HL-60 (cell line): ENCODE measurements around the gene CNNM1.

Source experiments
- DNase-seq, 2 experiments: peaks; one replicate each; pipeline ENCODE4 v3.0.0-alpha.2; 2010 to 2020; ENCODE audit warnings: low read depth in 1 of 2, low spot score in 1 of 2
- H3K27ac ChIP-seq: fragments of 250-450 bp; sonication (Bioruptor Pico); replicated peaks from 2 replicates; pipeline ENCODE4 v1.5.1; 2020; ENCODE audit warnings: mild to moderate bottlenecking, moderate library complexity
- H3K27me3 ChIP-seq: fragments of 250-450 bp; sonication (Bioruptor Pico); 2 replicates; pipeline ENCODE4 v1.5.1; 2021; ENCODE audit warnings: mild to moderate bottlenecking, moderate library complexity; ENCODE audit not compliant: insufficient read depth, poor library complexity, severe bottlenecking
- H3K4me3 ChIP-seq: replicated peaks from 2 replicates; pipeline ENCODE4 v1.5.1; 2011; ENCODE audit warnings: mild to moderate bottlenecking, control low read depth, low read length; ENCODE audit not compliant: insufficient read depth
- GABPA ChIP-seq: IDR thresholded peaks from 2 replicates; pipeline ENCODE4 v1.6.1; 2012; ENCODE audit warnings: low read depth
- POLR2AphosphoS5 ChIP-seq: IDR thresholded peaks from 2 replicates; pipeline ENCODE4 v1.6.1; 2012; ENCODE audit warnings: low read depth
- SPI1 ChIP-seq: IDR thresholded peaks from 2 replicates; pipeline ENCODE4 v1.6.1; 2012; ENCODE audit warnings: low read depth, mild to moderate bottlenecking, borderline replicate concordance
- TF ChIP-seq, protein P1 (sequence below): IDR thresholded peaks from 2 replicates; pipeline ENCODE4 v1.6.1; 2012; ENCODE audit warnings: low read depth; ENCODE audit not compliant: insufficient replicate concordance
- TF ChIP-seq, protein P2 (sequence below): IDR thresholded peaks from one replicate; pipeline ENCODE4 v1.5.1; 2011; ENCODE audit warnings: low read length, control low read depth, inconsistent platforms; ENCODE audit not compliant: insufficient read depth

CNNM1 gene

DNA sequence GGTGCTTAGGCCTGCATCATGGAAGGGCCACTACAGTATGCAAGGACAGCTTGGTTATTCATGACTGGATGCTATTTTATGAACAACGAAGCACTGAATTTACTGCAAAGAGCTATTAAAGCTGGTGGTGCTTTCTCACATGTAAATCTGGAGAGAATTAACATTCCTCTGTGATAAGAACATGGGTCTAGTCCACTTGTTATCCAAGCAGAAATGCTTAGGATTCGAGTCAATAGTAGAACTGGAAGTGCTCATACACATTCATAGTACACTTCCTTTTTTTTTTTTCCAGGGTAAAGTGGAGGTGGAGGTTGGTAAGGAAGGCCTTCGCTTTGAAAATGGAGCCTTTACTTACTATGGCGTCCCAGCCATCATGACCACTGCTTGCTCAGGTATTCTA is 35.0 kb downstream of the CNNM1 start:
- no peak overlapping the region for H3K4me3 ChIP-seq
- H3K27ac ChIP-seq = no peak overlapping the region
- no peak for DNase-seq
- peaks cover 3% of the 10 kb centered on the region for H3K27me3 ChIP-seq
- TF ChIP-seq, protein P1, sequence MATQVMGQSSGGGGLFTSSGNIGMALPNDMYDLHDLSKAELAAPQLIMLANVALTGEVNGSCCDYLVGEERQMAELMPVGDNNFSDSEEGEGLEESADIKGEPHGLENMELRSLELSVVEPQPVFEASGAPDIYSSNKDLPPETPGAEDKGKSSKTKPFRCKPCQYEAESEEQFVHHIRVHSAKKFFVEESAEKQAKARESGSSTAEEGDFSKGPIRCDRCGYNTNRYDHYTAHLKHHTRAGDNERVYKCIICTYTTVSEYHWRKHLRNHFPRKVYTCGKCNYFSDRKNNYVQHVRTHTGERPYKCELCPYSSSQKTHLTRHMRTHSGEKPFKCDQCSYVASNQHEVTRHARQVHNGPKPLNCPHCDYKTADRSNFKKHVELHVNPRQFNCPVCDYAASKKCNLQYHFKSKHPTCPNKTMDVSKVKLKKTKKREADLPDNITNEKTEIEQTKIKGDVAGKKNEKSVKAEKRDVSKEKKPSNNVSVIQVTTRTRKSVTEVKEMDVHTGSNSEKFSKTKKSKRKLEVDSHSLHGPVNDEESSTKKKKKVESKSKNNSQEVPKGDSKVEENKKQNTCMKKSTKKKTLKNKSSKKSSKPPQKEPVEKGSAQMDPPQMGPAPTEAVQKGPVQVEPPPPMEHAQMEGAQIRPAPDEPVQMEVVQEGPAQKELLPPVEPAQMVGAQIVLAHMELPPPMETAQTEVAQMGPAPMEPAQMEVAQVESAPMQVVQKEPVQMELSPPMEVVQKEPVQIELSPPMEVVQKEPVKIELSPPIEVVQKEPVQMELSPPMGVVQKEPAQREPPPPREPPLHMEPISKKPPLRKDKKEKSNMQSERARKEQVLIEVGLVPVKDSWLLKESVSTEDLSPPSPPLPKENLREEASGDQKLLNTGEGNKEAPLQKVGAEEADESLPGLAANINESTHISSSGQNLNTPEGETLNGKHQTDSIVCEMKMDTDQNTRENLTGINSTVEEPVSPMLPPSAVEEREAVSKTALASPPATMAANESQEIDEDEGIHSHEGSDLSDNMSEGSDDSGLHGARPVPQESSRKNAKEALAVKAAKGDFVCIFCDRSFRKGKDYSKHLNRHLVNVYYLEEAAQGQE = no peak
- TF ChIP-seq POLR2AphosphoS5 = no peak
- TF ChIP-seq SPI1 = peak; percentile 69
- TF ChIP-seq GABPA = no peak
- TF ChIP-seq, protein P2, sequence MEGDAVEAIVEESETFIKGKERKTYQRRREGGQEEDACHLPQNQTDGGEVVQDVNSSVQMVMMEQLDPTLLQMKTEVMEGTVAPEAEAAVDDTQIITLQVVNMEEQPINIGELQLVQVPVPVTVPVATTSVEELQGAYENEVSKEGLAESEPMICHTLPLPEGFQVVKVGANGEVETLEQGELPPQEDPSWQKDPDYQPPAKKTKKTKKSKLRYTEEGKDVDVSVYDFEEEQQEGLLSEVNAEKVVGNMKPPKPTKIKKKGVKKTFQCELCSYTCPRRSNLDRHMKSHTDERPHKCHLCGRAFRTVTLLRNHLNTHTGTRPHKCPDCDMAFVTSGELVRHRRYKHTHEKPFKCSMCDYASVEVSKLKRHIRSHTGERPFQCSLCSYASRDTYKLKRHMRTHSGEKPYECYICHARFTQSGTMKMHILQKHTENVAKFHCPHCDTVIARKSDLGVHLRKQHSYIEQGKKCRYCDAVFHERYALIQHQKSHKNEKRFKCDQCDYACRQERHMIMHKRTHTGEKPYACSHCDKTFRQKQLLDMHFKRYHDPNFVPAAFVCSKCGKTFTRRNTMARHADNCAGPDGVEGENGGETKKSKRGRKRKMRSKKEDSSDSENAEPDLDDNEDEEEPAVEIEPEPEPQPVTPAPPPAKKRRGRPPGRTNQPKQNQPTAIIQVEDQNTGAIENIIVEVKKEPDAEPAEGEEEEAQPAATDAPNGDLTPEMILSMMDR = no peak

DNA sequence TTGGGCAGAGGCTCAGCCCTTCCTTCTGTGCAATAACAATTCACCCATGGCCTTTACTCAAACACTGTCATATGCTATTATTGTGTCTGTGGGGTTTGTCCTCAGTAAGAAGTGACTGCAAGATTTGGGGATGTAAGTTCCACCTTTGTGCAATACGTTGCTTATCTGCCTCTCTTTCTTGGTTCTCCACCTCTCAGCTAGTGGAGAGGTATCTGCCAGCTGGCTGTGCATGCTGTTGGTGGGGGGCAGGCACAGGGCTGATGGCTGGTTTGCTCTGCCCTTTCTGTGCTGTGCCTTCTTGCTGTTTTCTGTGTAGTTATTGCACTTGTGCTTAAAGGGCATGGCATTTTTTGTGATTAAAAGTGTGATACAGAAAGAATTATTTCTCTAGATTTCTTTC is 36.2 kb downstream of the CNNM1 start:
- no peak for TF ChIP-seq GABPA
- H3K4me3 ChIP-seq = no peak overlapping the region
- H3K27ac ChIP-seq = no peak overlapping the region
- no peak for DNase-seq
- no peaks in the 10 kb centered on the region for H3K27me3 ChIP-seq

DNA sequence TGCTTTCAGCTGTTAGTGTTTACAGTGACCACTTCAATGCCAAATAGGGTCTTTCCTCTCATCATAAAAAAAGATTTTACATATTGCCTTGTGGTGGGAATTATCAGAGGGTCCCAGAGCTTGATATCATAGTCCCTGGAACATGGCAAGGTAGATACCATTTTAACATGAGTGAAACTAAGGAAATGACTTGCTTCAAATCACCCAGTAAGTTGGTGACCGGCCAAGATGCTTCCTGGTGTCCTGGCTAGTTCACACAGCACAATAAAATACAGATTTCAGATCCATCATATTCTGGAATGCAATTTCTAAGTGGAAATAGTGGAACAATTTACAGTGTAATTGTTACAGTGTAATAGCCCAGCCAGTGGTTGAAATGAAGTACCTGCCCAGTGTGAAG is 36.6 kb downstream of the CNNM1 start:
- Histone ChIP-seq H3K4me3 (no peak overlapping the region), H3K27ac (no peak overlapping the region), H3K27me3 (no peaks in the 10 kb centered on the region)
- no peak for TF ChIP-seq SPI1
- no peak for TF ChIP-seq GABPA
- TF ChIP-seq, protein P1 = no peak
- TF ChIP-seq POLR2AphosphoS5 = no peak
- TF ChIP-seq, protein P2 = no peak
- no peak for DNase-seq

DNA sequence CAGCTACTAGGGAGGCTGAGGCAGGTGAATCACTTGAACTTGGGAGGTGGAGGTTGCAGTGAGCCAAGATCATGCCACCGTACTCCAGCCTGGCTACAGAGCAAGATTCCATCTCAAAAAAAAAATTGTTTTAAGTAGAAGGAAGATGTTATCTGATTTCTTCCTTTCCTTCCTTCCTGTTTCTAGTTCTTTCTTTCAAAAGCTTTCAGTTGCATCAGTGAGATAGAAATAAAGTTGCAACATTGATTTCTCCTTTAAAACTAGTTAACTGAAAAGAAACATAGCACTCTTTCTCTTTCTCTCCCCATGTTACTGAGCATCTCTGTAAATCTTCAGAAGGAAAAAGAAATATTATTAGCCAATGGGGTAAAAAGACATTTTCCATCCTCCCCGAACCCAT is 37.5 kb downstream of the CNNM1 start:
- no peak for DNase-seq
- no peak for TF ChIP-seq SPI1
- no peak for TF ChIP-seq GABPA
- TF ChIP-seq POLR2AphosphoS5 = no peak
- TF ChIP-seq, protein P2 = no peak
- TF ChIP-seq, protein P1 = no peak
- H3K4me3 ChIP-seq = no peak overlapping the region
- H3K27ac ChIP-seq = no peak overlapping the region
- no peaks in the 10 kb centered on the region for H3K27me3 ChIP-seq
